GM15510 (cell line): ENCODE measurements around the gene ABHD2.

ENCODE experiments used
- POLR2A ChIP-seq: IDR thresholded peaks from 3 replicates; pipeline ENCODE4 v1.6.1; 2011; ENCODE audit warnings: borderline replicate concordance; ENCODE audit not compliant: insufficient read length; ENCODE audit errors: extremely low read depth

ABHD2 gene

GRCh38 chr15:89138999-89139612 lies 50.9 kb downstream of the ABHD2 start:
- no peak for TF ChIP-seq POLR2A

GRCh38 chr15:89139613-89140499 lies 51.6 kb downstream of the ABHD2 start:
- no peak for TF ChIP-seq POLR2A

GRCh38 chr15:89140595-89140994 lies 52.3 kb downstream of the ABHD2 start:
- no peak for TF ChIP-seq POLR2A

DNA sequence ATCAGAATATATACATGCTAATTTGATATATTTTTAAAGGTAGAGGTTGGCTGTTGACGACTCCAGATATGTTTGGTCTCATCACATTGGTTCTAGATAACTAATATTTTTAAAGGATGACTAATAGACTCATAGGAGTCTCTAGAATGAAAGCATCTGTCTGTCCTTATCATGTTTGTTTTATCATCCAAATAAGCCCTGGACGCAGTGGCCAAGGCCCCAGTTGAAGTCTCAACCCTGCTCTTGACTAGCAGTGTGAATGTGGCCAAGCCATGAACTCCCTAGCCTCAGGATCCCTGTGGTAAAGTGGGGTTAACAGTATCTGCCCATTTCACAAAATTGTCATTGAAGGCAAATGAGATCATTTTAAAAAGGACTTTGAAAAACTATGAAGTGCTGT lies 53.6 kb downstream of the ABHD2 start:
- no peak for TF ChIP-seq POLR2A

DNA sequence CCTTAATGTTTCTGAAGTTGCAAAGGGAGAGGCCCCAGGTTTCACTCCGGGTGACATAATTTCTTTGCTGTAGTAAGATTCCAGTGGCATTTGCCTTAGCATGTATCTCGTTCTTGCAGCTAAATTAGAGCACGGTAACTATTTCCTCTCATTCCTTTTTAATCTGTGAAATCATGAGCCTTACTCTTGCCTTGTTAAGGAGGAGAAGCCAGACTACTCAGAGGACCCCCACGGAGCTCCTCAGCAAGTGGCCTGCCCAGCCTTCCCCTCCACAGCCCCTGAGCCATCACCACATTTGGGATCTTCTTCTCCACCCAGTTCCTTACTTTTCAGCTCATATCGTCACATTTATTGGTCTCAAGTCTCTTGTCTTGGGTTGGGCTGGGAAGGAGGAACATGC lies 54.2 kb downstream of the ABHD2 start:
- TF ChIP-seq POLR2A: no peak

GRCh38 chr15:89143503-89144162 lies 55.4 kb downstream of the ABHD2 start:
- no peak for TF ChIP-seq POLR2A

- TF ChIP-seq POLR2A: no peak
These were observed 56.2 kb downstream of the ABHD2 start for GRCh38 chr15:89144491-89144890.

GRCh38 chr15:89146366-89146765 lies 58.1 kb downstream of the ABHD2 start:
- TF ChIP-seq POLR2A: no peak

- no peak for TF ChIP-seq POLR2A
These were observed 59.9 kb downstream of the ABHD2 start for GRCh38 chr15:89148126-89148525.

- no peak for TF ChIP-seq POLR2A
These were observed 61.3 kb downstream of the ABHD2 start for GRCh38 chr15:89149501-89150101.

- TF ChIP-seq POLR2A: no peak
These were observed 62.0 kb downstream of the ABHD2 start for GRCh38 chr15:89150287-89150686.

- no peak for TF ChIP-seq POLR2A
These were observed 62.8 kb downstream of the ABHD2 start for GRCh38 chr15:89150762-89151664.

DNA sequence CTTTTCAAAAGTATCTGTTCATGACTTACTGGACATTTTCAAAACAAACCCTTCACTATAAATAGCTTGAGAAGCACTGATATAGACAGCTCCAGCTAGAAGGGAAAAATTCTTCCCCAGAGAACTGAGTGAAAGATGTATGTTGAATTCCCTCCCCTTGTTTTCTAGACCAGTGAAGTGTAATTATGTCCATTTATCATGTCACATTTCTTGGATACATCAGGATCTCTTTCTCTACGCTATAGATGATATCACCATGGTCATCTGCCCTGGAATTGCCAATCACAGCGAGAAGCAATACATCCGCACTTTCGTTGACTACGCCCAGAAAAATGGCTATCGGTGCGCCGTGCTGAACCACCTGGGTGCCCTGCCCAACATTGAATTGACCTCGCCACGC lies 66.9 kb downstream of the ABHD2 start:
- TF ChIP-seq POLR2A: no peak

DNA sequence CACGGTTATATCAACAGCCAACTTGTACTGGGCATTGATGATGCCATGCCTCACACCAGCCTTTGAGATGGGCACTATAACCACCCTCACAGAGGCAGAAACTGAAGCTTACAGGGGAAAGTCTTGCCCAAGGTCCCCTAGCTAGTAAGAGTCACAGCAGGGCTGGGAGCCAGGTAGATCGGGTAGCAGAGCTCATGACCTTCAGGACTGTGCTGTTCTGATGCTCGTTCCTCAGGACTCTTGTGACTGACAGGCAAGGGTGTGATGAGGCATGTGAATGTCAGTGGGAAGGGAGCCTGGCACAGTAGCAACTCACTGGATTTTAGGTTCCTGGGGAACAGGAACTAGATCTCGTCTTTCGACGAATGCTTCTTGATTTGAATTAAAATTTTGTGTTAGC lies 67.4 kb downstream of the ABHD2 start:
- TF ChIP-seq POLR2A: no peak
